Upper lobe of right lung (tissue), 1 donor: ENCODE measurements around the gene C1QL1. TPM values are rescaled to one million over a fixed set of nuclear protein-coding genes. Genes with fewer than 3 reads are reported as not detected.

ENCODE experiments used
- ATAC-seq: fragments of 200-7000 bp; cut with Tn5 transposase; one replicate; pipeline ENCODE4 v1.9.1; 2020; ENCODE audit warnings: mild to moderate bottlenecking, moderate library complexity
- DNase-seq: peaks from one replicate; pipeline ENCODE4 v3.0.0-alpha.2; 2020
- H3K27ac ChIP-seq: fragments of 200-600 bp; one replicate; pipeline ENCODE4 v1.8.0; 2022
- H3K27me3 ChIP-seq: fragments of 200-600 bp; one replicate; pipeline ENCODE4 v1.8.0; 2022; ENCODE audit warnings: mild to moderate bottlenecking
- H3K36me3 ChIP-seq: fragments of 200-600 bp; one replicate; pipeline ENCODE4 v1.8.0; 2022
- H3K4me1 ChIP-seq: fragments of 200-600 bp; one replicate; pipeline ENCODE4 v1.8.0; 2022
- H3K4me3 ChIP-seq: fragments of 200-600 bp; one replicate; pipeline ENCODE4 v1.8.0; 2022; ENCODE audit warnings: mild to moderate bottlenecking
- H3K9me3 ChIP-seq: fragments of 200-600 bp; one replicate; pipeline ENCODE4 v1.8.0; 2022
- intact Hi-C: fragments of 100-400 bp; cut with DNase I; formaldehyde crosslinking; loops from one replicate; pipeline ENCODE4 v1.11.0; 2022
- total RNA-seq: library from RNA; stranded (reverse); fragmentation: NEBNext Ultra II Directional; extraction: Animal tissue kit (Norgen Biotek cat#: 25700); gene quantifications from one replicate; pipeline ENCODE4 v1.2.1, GENCODE V29; 2021
- TF ChIP-seq, protein P1 (sequence below): fragments of 200-600 bp; IDR thresholded peaks from one replicate; pipeline ENCODE4 v1.8.0; 2022; ENCODE audit warnings: antibody characterized with exemption
- donor health status: DM: no; HTN: yes; CAD: no; lungs with severe emphysema.

C1QL1 gene
- total RNA-seq, 1 donor from 2014 or later: 0.52 TPM

DNA sequence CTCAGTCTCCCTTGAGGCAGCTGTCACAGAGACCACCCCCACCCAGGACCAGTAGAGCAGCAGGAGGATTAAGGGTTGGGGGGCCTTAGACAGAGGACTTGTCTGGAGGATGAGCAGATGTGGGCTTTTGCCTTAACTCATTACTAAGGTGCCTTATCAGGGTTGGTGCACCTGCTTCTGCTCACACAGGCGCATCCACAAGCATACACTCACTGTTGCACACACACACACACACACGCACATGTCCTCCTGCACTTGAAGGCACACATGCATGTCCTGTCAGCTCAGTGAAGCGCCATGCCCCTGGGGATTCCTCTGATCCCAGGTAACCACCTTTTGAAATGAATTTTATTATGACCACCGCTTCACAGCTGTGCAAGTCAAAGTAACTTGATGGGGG lies 54.0 kb downstream of the C1QL1 start:
- TF ChIP-seq, protein P1, sequence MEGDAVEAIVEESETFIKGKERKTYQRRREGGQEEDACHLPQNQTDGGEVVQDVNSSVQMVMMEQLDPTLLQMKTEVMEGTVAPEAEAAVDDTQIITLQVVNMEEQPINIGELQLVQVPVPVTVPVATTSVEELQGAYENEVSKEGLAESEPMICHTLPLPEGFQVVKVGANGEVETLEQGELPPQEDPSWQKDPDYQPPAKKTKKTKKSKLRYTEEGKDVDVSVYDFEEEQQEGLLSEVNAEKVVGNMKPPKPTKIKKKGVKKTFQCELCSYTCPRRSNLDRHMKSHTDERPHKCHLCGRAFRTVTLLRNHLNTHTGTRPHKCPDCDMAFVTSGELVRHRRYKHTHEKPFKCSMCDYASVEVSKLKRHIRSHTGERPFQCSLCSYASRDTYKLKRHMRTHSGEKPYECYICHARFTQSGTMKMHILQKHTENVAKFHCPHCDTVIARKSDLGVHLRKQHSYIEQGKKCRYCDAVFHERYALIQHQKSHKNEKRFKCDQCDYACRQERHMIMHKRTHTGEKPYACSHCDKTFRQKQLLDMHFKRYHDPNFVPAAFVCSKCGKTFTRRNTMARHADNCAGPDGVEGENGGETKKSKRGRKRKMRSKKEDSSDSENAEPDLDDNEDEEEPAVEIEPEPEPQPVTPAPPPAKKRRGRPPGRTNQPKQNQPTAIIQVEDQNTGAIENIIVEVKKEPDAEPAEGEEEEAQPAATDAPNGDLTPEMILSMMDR: no peak
- ATAC-seq (no peak), DNase-seq (no peak)
- Histone ChIP-seq H3K27me3 (peaks cover 16% of the 10 kb centered on the region), H3K36me3 (no peaks in the 10 kb centered on the region), H3K9me3 (no peaks in the 10 kb centered on the region), H3K4me1 (peaks cover 6% of the 10 kb centered on the region), H3K4me3 (no peak overlapping the region), H3K27ac (no peak overlapping the region)
- intact Hi-C loops: loop anchor here (10.0 kb wide), 1 partner anchor 201 kb away; no protein-coding TSS in a partner anchor

DNA sequence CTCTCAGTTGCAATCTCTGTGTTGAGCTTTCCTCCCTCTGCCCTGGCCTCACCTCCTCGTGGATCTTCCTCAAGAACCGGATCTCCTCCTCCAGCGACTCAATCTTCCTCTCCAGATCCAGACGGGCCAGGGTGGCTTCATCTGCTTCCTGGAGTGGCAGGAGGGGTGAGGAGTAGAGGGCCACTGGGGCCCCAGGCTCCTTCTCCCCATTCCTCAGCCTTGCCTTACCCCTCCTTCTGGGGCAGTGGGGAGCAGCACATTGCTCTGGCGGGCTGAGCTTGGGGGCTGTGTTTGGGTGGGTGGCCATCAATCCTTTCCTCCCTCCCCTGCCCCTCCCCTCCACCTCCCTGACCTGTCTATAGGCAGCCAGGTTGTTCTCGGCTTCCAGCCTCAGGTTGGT lies 54.4 kb downstream of the C1QL1 start:
- Histone ChIP-seq H3K9me3 (no peaks in the 10 kb centered on the region), H3K27ac (no peak overlapping the region), H3K4me3 (no peak overlapping the region), H3K27me3 (peaks cover 16% of the 10 kb centered on the region), H3K4me1 (peaks cover 6% of the 10 kb centered on the region), H3K36me3 (no peaks in the 10 kb centered on the region)
- DNase-seq (peak; percentile 50), ATAC-seq (no peak)
- intact Hi-C loops: loop anchor here (10.0 kb wide), 1 partner anchor 201 kb away; no protein-coding TSS in a partner anchor
- TF ChIP-seq, protein P1: no peak

DNA sequence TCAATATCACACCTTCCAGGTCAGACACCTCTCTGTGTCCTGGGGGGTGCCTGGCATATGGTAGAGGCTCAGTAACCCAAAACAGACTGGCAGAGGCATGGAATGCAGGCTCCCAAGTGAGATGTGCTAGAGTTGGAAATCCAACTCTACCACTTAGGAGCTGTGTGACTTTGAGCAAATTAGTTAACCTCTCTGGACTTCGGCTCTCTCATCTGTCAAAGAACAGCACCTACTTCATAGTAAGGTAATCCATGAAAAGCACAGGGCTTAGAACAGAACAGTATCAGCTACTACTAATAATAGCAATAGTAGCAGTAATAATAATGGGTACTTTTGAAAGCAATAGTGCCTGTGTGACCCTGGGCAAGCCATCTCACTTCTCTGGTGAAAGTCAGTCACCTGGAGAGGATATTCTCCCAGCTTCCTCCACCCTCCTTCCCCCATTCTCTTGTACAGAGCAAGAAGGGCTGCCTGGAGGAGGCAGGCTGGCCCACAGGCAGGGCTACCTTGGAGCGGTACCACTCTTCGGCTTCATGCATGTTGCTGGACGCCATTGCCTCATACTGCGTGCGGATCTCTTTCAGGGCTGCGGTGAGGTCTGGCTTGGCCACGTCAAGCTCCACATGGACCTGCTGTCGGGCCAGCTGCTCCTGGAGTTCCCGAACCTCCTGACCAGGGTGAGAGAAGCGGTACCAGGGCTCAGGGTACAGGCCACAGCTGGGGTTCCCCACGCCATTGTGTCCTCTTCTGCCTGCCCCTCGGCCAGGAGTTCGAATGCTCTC lies 55.1 kb downstream of the C1QL1 start:
- Histone ChIP-seq H3K36me3 (no peaks in the 10 kb centered on the region), H3K4me1 (peaks cover 6% of the 10 kb centered on the region), H3K27ac (no peak overlapping the region), H3K4me3 (no peak overlapping the region), H3K27me3 (peaks cover 16% of the 10 kb centered on the region), H3K9me3 (no peaks in the 10 kb centered on the region)
- peak; percentile 40 for DNase-seq
- no peak for ATAC-seq
- TF ChIP-seq, protein P1: no peak
- intact Hi-C loops: loop anchor here (10.0 kb wide), 1 partner anchor 202 kb away; no protein-coding TSS in a partner anchor

DNA sequence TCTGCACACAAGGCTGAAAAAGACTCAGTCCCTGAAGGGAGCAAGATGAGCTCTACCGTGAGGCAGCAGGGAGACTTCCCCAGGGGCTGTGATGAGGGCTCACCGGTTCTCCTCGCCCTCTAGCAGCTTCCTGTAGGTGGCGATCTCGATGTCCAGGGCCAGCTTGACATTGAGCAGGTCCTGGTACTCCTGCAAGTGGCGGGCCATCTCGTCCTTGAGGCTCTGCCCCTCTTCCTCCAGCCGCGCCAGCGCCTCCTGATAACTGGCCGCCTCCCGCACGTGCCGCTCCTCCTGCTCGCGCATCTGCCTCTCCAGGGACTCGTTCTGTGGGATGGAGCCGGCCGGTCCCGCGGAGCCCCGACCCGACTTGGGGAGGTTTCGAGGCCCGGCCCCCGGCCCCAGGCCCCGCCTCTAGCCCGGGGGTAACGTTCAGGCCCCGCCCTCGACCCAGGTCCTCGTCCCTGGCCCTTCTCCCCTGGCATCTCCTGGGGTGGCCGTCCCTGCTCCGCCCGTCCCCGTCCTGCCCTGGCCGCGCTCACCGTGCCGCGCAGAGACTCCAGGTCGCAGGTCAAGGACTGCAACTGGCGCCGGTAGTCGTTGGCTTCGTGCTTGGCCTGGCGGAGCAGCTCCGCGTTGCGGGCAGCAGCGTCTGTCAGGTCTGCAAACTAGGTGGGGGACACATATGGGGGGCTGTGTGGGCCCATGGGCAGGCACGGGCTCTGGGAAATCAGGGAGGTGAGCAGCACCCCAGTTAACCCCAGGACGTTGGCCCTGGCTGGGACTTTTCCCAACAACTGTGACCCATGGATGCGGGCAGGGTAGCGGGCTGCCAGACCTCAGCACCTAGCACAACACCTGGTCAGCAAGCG lies 56.7 kb downstream of the C1QL1 start:
- DNase-seq (peak; percentile 79), ATAC-seq (peak; percentile 78)
- H3K9me3 ChIP-seq: no peaks in the 10 kb centered on the region
- H3K36me3 ChIP-seq: no peaks in the 10 kb centered on the region
- intact Hi-C loops: loop anchor here (10.0 kb wide), 1 partner anchor 203 kb away; no protein-coding TSS in a partner anchor
- TF ChIP-seq, protein P1: peak; percentile 55
- H3K4me1 ChIP-seq: peaks cover 6% of the 10 kb centered on the region
- peak overlapping the region; percentile 36 for H3K4me3 ChIP-seq
- peaks cover 16% of the 10 kb centered on the region for H3K27me3 ChIP-seq
- H3K27ac ChIP-seq: no peak overlapping the region

DNA sequence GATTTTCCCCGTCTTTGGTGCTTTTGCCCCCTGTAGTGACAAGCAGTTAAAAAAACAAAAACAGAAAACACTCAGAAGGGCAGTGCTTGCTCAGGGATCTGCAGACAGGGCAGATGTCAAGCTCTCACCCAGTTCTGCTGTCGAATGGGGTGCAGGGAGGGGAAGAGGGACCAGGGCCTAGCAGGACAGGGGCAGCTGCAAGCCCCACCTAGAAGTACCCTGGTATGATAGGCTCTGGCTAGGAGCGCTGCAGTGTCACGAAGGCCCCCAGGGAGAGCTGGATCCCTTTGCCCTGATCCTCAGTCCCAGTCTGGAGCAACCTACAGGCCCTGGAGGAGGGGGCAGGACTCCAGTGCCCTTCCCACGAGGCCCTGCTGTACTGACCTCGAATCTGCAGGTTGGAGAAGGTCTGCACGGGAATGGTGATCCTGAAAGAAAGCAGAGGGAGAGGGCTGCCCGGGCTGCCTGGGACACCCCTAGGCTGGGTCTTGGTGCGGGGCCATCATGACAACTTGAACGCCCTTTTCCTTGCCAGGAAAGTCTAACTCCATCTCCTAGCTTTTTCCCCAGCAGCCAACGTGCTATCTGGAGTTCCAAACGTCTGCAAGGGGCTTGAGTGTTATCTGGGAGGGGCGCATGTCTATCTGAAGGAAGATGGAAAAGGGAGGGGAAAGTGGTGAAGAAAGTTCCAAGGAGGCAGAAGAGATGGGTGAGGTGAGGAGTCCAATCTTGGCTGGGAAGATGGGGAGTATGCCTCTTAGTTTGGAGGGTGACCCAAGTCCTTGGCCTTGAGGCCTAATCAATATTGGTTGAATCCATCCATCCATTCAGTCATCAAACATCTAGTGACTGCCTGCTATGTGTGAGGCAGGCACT lies 57.6 kb downstream of the C1QL1 start:
- no peak overlapping the region for H3K4me3 ChIP-seq
- TF ChIP-seq, protein P1: no peak
- peaks cover 6% of the 10 kb centered on the region for H3K4me1 ChIP-seq
- H3K36me3 ChIP-seq: no peaks in the 10 kb centered on the region
- ATAC-seq (no peak), DNase-seq (no peak)
- peaks cover 16% of the 10 kb centered on the region for H3K27me3 ChIP-seq
- H3K9me3 ChIP-seq: no peaks in the 10 kb centered on the region
- intact Hi-C loops: loop anchor here (10.0 kb wide), 1 partner anchor 204 kb away; no protein-coding TSS in a partner anchor
- no peak overlapping the region for H3K27ac ChIP-seq
